Measurements from ENCODE around the gene NAV1.

- TF ChIP-seq CTCF (IDR thresholded peaks at IDR 0.05 in 2 of 3, conservative IDR thresholded peaks at IDR 0.05 in 1 of 3; ENCODE audit: insufficient read depth in 2 of 3, low read depth in 1 of 3, low read length in 3 of 3) = no peak
- no peak for TF ChIP-seq TBL1XR1 (IDR thresholded peaks at IDR 0.05; ENCODE audit: low read length in 2 of 2)
- TF ChIP-seq, protein P1, sequence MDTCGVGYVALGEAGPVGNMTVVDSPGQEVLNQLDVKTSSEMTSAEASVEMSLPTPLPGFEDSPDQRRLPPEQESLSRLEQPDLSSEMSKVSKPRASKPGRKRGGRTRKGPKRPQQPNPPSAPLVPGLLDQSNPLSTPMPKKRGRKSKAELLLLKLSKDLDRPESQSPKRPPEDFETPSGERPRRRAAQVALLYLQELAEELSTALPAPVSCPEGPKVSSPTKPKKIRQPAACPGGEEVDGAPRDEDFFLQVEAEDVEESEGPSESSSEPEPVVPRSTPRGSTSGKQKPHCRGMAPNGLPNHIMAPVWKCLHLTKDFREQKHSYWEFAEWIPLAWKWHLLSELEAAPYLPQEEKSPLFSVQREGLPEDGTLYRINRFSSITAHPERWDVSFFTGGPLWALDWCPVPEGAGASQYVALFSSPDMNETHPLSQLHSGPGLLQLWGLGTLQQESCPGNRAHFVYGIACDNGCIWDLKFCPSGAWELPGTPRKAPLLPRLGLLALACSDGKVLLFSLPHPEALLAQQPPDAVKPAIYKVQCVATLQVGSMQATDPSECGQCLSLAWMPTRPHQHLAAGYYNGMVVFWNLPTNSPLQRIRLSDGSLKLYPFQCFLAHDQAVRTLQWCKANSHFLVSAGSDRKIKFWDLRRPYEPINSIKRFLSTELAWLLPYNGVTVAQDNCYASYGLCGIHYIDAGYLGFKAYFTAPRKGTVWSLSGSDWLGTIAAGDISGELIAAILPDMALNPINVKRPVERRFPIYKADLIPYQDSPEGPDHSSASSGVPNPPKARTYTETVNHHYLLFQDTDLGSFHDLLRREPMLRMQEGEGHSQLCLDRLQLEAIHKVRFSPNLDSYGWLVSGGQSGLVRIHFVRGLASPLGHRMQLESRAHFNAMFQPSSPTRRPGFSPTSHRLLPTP (IDR thresholded peaks at IDR 0.05; ENCODE audit: borderline replicate concordance, extremely low read depth, insufficient read length) = no peak
- TF ChIP-seq ZNF239 (CRISPR knock-in tag; IDR thresholded peaks at IDR 0.05) = no peak
- TF ChIP-seq KAT7 (CRISPR knock-in tag; IDR thresholded peaks at IDR 0.05; ENCODE audit: borderline replicate concordance) = no peak
- TF ChIP-seq SIN3A (IDR thresholded peaks at IDR 0.05; ENCODE audit: borderline replicate concordance in 2 of 2, control insufficient read depth in 1 of 2, low read depth in 2 of 2, low read length in 2 of 2) = no peak
- TF ChIP-seq FOXP1 (CRISPR knock-in tag; IDR thresholded peaks at IDR 0.05) = no peak
- TF ChIP-seq HDAC1 (IDR thresholded peaks at IDR 0.05) = no peak
- TF ChIP-seq POLR2A (conservative IDR thresholded peaks at IDR 0.05) = no peak
- TF ChIP-seq ZFX (CRISPR knock-in tag; IDR thresholded peaks at IDR 0.05) = no peak
These were observed 42.6 kb upstream of the NAV1 start for GRCh38 chr1:201496296-201496690.

All from K562 (cell line).